Karpas-422 (cell line): ENCODE results near the gene HS6ST3. TPM values are rescaled to one million over a fixed set of nuclear protein-coding genes. Genes with fewer than 3 reads are reported as not detected.
"Not testable (repeated sequence)": the region's sequence is repeated elsewhere in the genome, so short reads cannot be mapped to it uniquely, and the experiment has no call there.

Experiments used
- DNase-seq: peaks from one replicate; pipeline ENCODE4 v3.0.0-alpha.2; 2015
- H2AFZ ChIP-seq: fragments of 200-600 bp; sonication (generic); 2 replicates; pipeline ENCODE4 v1.6.1; 2014; ENCODE audit warnings: antibody characterized with exemption, low read length, mixed read lengths
- H3K27ac ChIP-seq: fragments of 200-600 bp; sonication (generic); 2 replicates; pipeline ENCODE4 v1.5.1; 2014; ENCODE audit warnings: mild to moderate bottlenecking, low read length, moderate library complexity
- H3K27me3 ChIP-seq: fragments of 200-600 bp; sonication (generic); 2 replicates; pipeline ENCODE4 v1.6.1; 2014; ENCODE audit warnings: low read length, mixed read lengths
- H3K36me3 ChIP-seq: fragments of 200-600 bp; sonication (generic); 2 replicates; pipeline ENCODE4 v1.6.1; 2014; ENCODE audit warnings: low read length, mixed read lengths; ENCODE audit not compliant: insufficient read depth
- H3K4me1 ChIP-seq: fragments of 200-600 bp; sonication (generic); 2 replicates; pipeline ENCODE4 v1.6.1; 2014; ENCODE audit warnings: mild to moderate bottlenecking, low read length, mixed read lengths
- H3K4me2 ChIP-seq: fragments of 200-600 bp; sonication (generic); 2 replicates; pipeline ENCODE4 v1.6.1; 2014; ENCODE audit warnings: low read length, low read depth, mild to moderate bottlenecking; ENCODE audit not compliant: poor library complexity, severe bottlenecking
- H3K4me3 ChIP-seq: fragments of 200-600 bp; sonication (generic); 2 replicates; pipeline ENCODE4 v1.5.1; 2014; ENCODE audit warnings: mild to moderate bottlenecking, antibody characterized with exemption, low read length, mixed read lengths
- H3K79me2 ChIP-seq: fragments of 200-600 bp; sonication (generic); 2 replicates; pipeline ENCODE4 v1.6.1; 2014; ENCODE audit warnings: mild to moderate bottlenecking, low read length, mixed read lengths
- H3K9ac ChIP-seq: fragments of 200-600 bp; sonication (generic); 2 replicates; pipeline ENCODE4 v1.6.0; 2014; ENCODE audit warnings: low read length
- H3K9me2 ChIP-seq: fragments of 200-600 bp; sonication (generic), shearing (Covaris generic); replicated peaks from 2 replicates; pipeline ENCODE4 v1.6.0; 2014; ENCODE audit warnings: mild to moderate bottlenecking, low read length, moderate library complexity; ENCODE audit not compliant: insufficient read depth
- H3K9me3 ChIP-seq: fragments of 300-700, 200-600 bp; sonication (generic); 2 replicates; pipeline ENCODE4 v1.6.1; 2014; ENCODE audit warnings: low read length, mixed read lengths
- H4K20me1 ChIP-seq: fragments of 200-600 bp; sonication (generic); 2 replicates; pipeline ENCODE4 v1.6.1; 2014; ENCODE audit warnings: mild to moderate bottlenecking, antibody characterized with exemption, low read length, low read depth; ENCODE audit not compliant: insufficient read depth
- total RNA-seq: library from RNA; depleted of rRNA; stranded (reverse); fragments of >200 nt; shearing (Covaris generic); gene quantifications from 2 replicates; pipeline ENCODE4 v1.2.3, GENCODE V29; 2014; ENCODE audit warnings: low replicate concordance

HS6ST3 gene
- total RNA-seq, 1 experiment from 2014 or later: not detected

GRCh38 chr13:96104516-96104915 lies 14.6 kb downstream of the HS6ST3 start:
- no peak overlapping the region for H2AFZ ChIP-seq
- H3K27ac ChIP-seq: no peak overlapping the region
- H3K4me3 ChIP-seq: no peak overlapping the region
- no peak overlapping the region for H3K4me2 ChIP-seq
- no peaks in the 10 kb centered on the region for H4K20me1 ChIP-seq
- H3K79me2 ChIP-seq: no peaks in the 10 kb centered on the region
- no peaks in the 10 kb centered on the region for H3K9me3 ChIP-seq
- no peaks in the 10 kb centered on the region for H3K36me3 ChIP-seq
- no peak overlapping the region for H3K9ac ChIP-seq
- no peaks in the 10 kb centered on the region for H3K9me2 ChIP-seq
- H3K4me1 ChIP-seq: no peaks in the 10 kb centered on the region
- no peaks in the 10 kb centered on the region for H3K27me3 ChIP-seq
- no peak for DNase-seq

GRCh38 chr13:96108072-96108471 lies 18.2 kb downstream of the HS6ST3 start:
- not testable (repeated sequence) for H3K4me1 ChIP-seq, H3K4me2 ChIP-seq, H3K9me2 ChIP-seq, H3K27me3 ChIP-seq, H3K9ac ChIP-seq, H3K79me2 ChIP-seq, H3K27ac ChIP-seq, H3K36me3 ChIP-seq, H3K9me3 ChIP-seq, DNase-seq, H2AFZ ChIP-seq, H4K20me1 ChIP-seq, H3K4me3 ChIP-seq

- H3K4me1 ChIP-seq: no peaks in the 10 kb centered on the region
- H3K79me2 ChIP-seq: no peaks in the 10 kb centered on the region
- no peak overlapping the region for H2AFZ ChIP-seq
- H3K9me2 ChIP-seq: no peaks in the 10 kb centered on the region
- no peak overlapping the region for H3K4me3 ChIP-seq
- no peak for DNase-seq
- H3K4me2 ChIP-seq: no peak overlapping the region
- no peak overlapping the region for H3K9ac ChIP-seq
- no peaks in the 10 kb centered on the region for H3K9me3 ChIP-seq
- no peaks in the 10 kb centered on the region for H3K27me3 ChIP-seq
- no peaks in the 10 kb centered on the region for H4K20me1 ChIP-seq
- no peaks in the 10 kb centered on the region for H3K36me3 ChIP-seq
- no peak overlapping the region for H3K27ac ChIP-seq
Observed at GRCh38 chr13:96109125-96109524, 19.2 kb downstream of the HS6ST3 start.

- H4K20me1 ChIP-seq: no peaks in the 10 kb centered on the region
- no peaks in the 10 kb centered on the region for H3K9me3 ChIP-seq
- H3K27ac ChIP-seq: no peak overlapping the region
- H3K4me3 ChIP-seq: no peak overlapping the region
- H3K27me3 ChIP-seq: no peaks in the 10 kb centered on the region
- H3K79me2 ChIP-seq: no peaks in the 10 kb centered on the region
- H3K36me3 ChIP-seq: no peaks in the 10 kb centered on the region
- no peak overlapping the region for H3K9ac ChIP-seq
- H3K4me2 ChIP-seq: no peak overlapping the region
- H2AFZ ChIP-seq: no peak overlapping the region
- DNase-seq: no peak
- H3K4me1 ChIP-seq: no peaks in the 10 kb centered on the region
- H3K9me2 ChIP-seq: no peaks in the 10 kb centered on the region
Observed at GRCh38 chr13:96112936-96113335, 23.0 kb downstream of the HS6ST3 start.

- not testable (repeated sequence) for H3K79me2 ChIP-seq, H3K27ac ChIP-seq, H3K27me3 ChIP-seq, H3K9me2 ChIP-seq, H3K36me3 ChIP-seq, H4K20me1 ChIP-seq, H3K4me3 ChIP-seq, H3K9me3 ChIP-seq, H3K4me1 ChIP-seq, DNase-seq, H3K9ac ChIP-seq, H3K4me2 ChIP-seq, H2AFZ ChIP-seq
Observed at GRCh38 chr13:96115368-96115767, 25.5 kb downstream of the HS6ST3 start.

- Histone ChIP-seq H3K27me3 (no peaks in the 10 kb centered on the region), H3K9ac (no peak overlapping the region)
Observed at GRCh38 chr13:96119921-96120320, 30.0 kb downstream of the HS6ST3 start.

GRCh38 chr13:96130818-96131340 lies 41.0 kb downstream of the HS6ST3 start:
- Histone ChIP-seq H3K79me2 (no peaks in the 10 kb centered on the region), H2AFZ (no peak overlapping the region), H3K4me1 (no peaks in the 10 kb centered on the region), H4K20me1 (no peaks in the 10 kb centered on the region), H3K9ac (no peak overlapping the region), H3K27me3 (no peaks in the 10 kb centered on the region), H3K36me3 (no peaks in the 10 kb centered on the region), H3K27ac (no peak overlapping the region), H3K9me3 (no peaks in the 10 kb centered on the region), H3K4me2 (no peak overlapping the region), H3K4me3 (no peak overlapping the region), H3K9me2 (no peaks in the 10 kb centered on the region)
- no peak for DNase-seq

More at GRCh38 chr13:96119921-96120320, 30.0 kb downstream of the HS6ST3 start:
- Histone ChIP-seq H3K4me3 (no peak overlapping the region), H3K9me2 (no peaks in the 10 kb centered on the region), H4K20me1 (no peaks in the 10 kb centered on the region), H3K79me2 (no peaks in the 10 kb centered on the region), H3K9me3 (no peaks in the 10 kb centered on the region), H3K36me3 (no peaks in the 10 kb centered on the region), H3K27ac (no peak overlapping the region), H2AFZ (no peak overlapping the region), H3K4me1 (no peaks in the 10 kb centered on the region), H3K4me2 (no peak overlapping the region)
- no peak for DNase-seq

GRCh38 chr13:96141032-96141431 lies 51.1 kb downstream of the HS6ST3 start:
- H3K27me3 ChIP-seq: no peaks in the 10 kb centered on the region
- no peaks in the 10 kb centered on the region for H3K9me3 ChIP-seq
- no peaks in the 10 kb centered on the region for H4K20me1 ChIP-seq
- H3K27ac ChIP-seq: no peak overlapping the region
- no peaks in the 10 kb centered on the region for H3K36me3 ChIP-seq
- no peak overlapping the region for H3K9ac ChIP-seq
- H3K9me2 ChIP-seq: no peaks in the 10 kb centered on the region
- no peaks in the 10 kb centered on the region for H3K79me2 ChIP-seq
- no peak overlapping the region for H3K4me2 ChIP-seq
- H2AFZ ChIP-seq: no peak overlapping the region
- H3K4me1 ChIP-seq: no peaks in the 10 kb centered on the region
- H3K4me3 ChIP-seq: no peak overlapping the region
- peak; percentile 56 for DNase-seq

- Histone ChIP-seq H3K36me3 (no peaks in the 10 kb centered on the region), H3K4me2 (no peak overlapping the region), H3K79me2 (no peaks in the 10 kb centered on the region), H3K27ac (no peak overlapping the region), H3K9me2 (no peaks in the 10 kb centered on the region), H3K4me3 (no peak overlapping the region), H3K9ac (no peak overlapping the region), H3K9me3 (no peaks in the 10 kb centered on the region), H3K4me1 (no peaks in the 10 kb centered on the region), H4K20me1 (no peaks in the 10 kb centered on the region), H2AFZ (no peak overlapping the region), H3K27me3 (no peaks in the 10 kb centered on the region)
- DNase-seq: no peak
Observed at GRCh38 chr13:96159725-96160124, 69.8 kb downstream of the HS6ST3 start.
